ENCODE results near the gene ANO2. TPM values are rescaled to one million over a fixed set of nuclear protein-coding genes. Genes with fewer than 3 reads are reported as not detected.

Gene ANO2
- total RNA-seq, 2 donors from 2014 or later = 2.8 to 9.3 TPM

DNA sequence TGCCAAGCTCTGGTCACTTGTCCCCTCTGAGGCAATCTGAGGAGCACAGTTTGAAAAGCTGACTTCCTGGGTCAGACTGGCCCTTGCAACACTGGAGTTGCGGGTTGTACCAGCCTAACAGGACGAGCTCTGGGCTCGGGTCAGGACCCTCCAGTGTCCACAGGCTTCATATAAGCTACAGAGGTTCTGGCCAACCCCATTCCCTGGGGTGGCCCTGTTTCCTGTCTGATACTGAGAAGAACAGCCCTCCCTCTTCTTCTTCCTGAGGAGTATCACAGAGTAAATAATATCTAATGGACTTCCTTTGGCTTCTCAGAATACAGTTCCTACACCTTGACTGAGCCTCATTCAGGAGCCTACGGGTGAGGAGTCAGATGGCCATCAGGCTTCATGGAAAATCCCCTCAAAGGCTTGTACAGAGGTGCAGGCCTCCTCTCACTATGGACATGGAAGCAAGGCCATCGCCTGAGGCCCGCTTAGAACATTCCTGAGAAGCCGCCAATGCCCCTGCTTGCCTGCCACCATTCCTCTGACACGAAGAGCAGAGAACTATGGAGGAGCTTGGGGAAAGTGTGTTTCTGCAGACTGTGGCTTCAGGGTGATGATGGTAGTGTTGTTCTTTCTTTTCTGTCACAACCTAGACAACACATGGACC, 28.5 kb upstream of the ANO2 start:
- no peak for DNase-seq (ENCODE audit: low spot score)
- no peak for TF ChIP-seq CTCF (IDR thresholded peaks at IDR 0.05)
- Histone ChIP-seq H3K9me3 (no peaks in the 10 kb centered on the region), H3K4me1 (peaks cover 0 to 9% of the 10 kb centered on the region in 2 donors), H3K36me3 (peaks cover 9% of the 10 kb centered on the region), H3K27ac (no peak overlapping the region), H3K4me3 (no peak overlapping the region), H3K27me3 (no peaks in the 10 kb centered on the region)

DNA sequence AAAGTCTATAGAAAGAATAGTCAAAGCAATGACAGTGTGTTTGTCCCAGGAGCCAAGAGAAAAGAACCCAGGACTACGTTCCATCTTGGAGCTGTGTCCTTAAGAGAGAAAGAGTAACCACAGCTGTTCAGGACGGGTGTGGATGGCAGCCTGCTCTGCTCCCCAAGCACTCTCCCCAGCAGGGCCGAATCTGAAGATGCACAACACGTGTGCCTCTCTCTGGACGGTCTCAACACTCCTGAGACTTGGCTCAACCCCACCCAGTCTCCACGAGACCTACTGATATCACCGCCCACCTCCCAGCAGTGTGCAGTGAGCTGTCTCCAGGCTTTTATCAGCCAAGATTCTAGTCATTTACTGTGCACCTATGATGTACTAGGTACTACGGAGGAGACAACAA, 27.3 kb upstream of the ANO2 start:
- Histone ChIP-seq H3K4me1 (peaks cover 0 to 9% of the 10 kb centered on the region in 2 donors), H3K4me3 (no peak overlapping the region), H3K27ac (no peak overlapping the region), H3K36me3 (peaks cover 9% of the 10 kb centered on the region), H3K9me3 (no peaks in the 10 kb centered on the region), H3K27me3 (no peaks in the 10 kb centered on the region)
- no peak for TF ChIP-seq CTCF (IDR thresholded peaks at IDR 0.05)
- no peak for DNase-seq (ENCODE audit: low spot score)

DNA sequence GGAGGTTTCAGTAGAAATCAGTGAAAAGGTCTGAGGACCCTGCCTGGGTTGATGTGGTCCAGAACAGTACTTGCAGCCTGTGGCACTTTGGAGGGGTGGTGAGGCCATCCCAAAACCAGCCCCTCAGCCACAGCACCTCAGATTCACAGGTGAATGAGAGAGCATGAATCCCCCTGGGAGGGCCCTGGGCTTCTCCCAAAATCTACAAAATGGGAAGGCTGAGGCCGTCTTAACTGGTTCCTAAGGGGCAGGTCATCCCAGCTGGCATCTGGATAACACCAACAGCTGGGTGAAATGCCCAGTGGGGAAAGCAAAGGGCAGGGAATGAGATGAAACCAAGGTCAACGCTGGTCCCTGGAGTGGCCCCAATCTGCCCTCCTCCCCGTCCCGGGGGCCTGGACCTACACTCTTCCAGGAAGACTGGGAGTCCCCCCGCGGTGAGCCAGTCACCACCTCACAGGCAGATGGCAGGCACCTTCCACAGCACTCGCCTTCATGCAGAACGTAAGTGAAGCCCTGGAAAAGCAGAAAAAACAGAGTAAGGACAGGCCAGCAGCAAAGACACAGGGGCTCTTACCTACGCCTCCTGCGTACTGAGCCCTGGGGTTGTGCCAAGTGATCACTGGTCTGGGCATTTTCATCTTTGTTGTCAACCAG, 26.3 kb upstream of the ANO2 start:
- Histone ChIP-seq H3K4me3 (no peak overlapping the region), H3K27ac (no peak overlapping the region), H3K9me3 (no peaks in the 10 kb centered on the region), H3K36me3 (peaks cover 9% of the 10 kb centered on the region), H3K4me1 (peaks cover 0 to 9% of the 10 kb centered on the region in 2 donors), H3K27me3 (no peaks in the 10 kb centered on the region)
- DNase-seq (ENCODE audit: low spot score) = no peak
- no peak for TF ChIP-seq CTCF (IDR thresholded peaks at IDR 0.05)

- Histone ChIP-seq H3K27ac (no peak overlapping the region), H3K4me3 (no peak overlapping the region), H3K9me3 (no peaks in the 10 kb centered on the region), H3K4me1 (peaks cover 0 to 9% of the 10 kb centered on the region in 2 donors), H3K27me3 (no peaks in the 10 kb centered on the region), H3K36me3 (peaks cover 9% of the 10 kb centered on the region)
- TF ChIP-seq CTCF (IDR thresholded peaks at IDR 0.05) = no peak
- no peak for DNase-seq (ENCODE audit: low spot score)
These were observed 25.1 kb upstream of the ANO2 start for GRCh38 chr12:5969974-5970690.

- no peak for TF ChIP-seq CTCF (IDR thresholded peaks at IDR 0.05)
- DNase-seq (ENCODE audit: low spot score) = no peak
- Histone ChIP-seq H3K27ac (no peak overlapping the region), H3K9me3 (no peaks in the 10 kb centered on the region), H3K27me3 (no peaks in the 10 kb centered on the region), H3K4me3 (no peak overlapping the region), H3K36me3 (peaks cover 3% of the 10 kb centered on the region), H3K4me1 (peaks cover 0 to 9% of the 10 kb centered on the region in 2 donors)
These were observed 24.3 kb upstream of the ANO2 start for GRCh38 chr12:5969156-5969973.

All from right atrium auricular region (tissue), 2 donors.